IPS-NIHi7 (cell line): ENCODE results near the gene ITK.
A peak's percentile ranks its signal among the peaks of the same experiment; 100 is the strongest.
"Not testable (repeated sequence)": the region's sequence is repeated elsewhere in the genome, so short reads cannot be mapped to it uniquely, and the experiment has no call there.

Experiments
- DNase-seq: peaks from one replicate; pipeline ENCODE4 v3.0.0; 2012; ENCODE audit warnings: mixed read lengths; ENCODE audit errors: extremely low spot score

ITK gene

DNA sequence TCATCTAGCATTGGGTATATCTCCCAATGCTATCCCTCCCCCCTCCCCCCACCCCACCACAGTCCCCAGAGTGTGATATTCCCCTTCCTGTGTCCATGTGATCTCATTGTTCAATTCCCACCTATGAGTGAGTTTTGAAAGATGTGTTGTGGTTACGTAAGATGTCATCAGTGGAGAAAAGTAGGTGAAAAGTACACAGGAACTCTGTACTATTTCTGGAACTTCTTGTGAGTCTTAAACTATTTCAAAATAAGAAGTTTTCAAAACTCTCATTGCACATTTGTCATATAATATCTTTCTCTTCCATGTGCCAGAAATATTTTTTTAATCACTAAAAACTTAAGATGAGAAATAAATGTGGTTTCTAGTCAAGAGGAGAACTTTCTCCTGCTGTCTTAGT, 30.0 kb downstream of the ITK start:
- not testable (repeated sequence) for DNase-seq

DNA sequence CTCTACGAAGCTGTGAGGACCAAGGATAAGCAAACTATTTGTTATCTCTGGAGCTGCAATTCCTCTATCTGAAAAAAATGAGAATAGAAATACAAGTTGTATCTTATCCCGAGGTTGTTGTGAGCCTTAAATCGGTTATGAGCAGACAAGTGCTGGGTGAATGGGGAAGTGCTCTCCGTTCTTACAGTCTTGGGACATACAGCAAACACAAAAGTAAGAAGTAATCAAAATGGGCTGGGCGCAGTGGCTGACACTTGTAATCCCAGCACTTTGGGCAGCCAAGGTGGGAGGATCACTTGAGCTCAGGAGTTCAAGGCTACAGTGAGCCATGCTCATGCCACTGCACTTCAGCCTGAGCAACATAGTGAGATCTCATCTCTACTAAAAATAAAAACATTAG, 31.7 kb downstream of the ITK start:
- no peak for DNase-seq

DNA sequence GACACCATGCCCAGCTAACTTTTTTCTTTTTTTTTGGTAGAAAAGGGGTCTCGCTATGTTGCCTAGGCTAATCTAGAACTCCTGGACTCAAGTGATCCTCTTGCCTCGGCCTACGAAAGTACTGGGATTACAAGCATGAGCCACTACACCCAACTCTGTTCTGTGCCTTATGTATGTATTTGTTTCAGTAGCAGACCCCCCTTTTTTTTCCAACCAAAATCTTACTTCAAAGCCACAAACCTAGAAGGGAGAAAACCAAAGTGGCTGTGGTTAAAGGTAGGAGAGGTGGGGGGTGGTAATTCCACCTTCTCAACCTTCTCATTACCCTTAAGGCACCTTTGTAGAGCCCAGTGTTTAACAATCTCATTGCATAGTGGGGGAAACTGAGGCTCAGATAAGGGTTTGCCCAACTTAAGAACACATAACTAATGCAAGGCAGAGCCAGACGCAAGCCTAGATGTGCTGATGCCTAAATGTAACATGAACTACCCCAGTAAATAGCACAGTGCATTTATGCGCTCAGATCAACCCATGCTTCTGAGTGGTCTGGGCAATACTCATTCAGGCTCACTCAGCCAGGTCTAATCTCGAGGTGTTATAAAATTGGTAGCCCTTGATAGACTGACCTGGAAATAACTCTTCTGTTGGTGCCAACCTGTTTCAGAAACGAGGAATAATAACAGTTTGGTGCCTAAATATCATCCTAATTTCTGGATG, 33.0 kb downstream of the ITK start:
- no peak for DNase-seq

DNA sequence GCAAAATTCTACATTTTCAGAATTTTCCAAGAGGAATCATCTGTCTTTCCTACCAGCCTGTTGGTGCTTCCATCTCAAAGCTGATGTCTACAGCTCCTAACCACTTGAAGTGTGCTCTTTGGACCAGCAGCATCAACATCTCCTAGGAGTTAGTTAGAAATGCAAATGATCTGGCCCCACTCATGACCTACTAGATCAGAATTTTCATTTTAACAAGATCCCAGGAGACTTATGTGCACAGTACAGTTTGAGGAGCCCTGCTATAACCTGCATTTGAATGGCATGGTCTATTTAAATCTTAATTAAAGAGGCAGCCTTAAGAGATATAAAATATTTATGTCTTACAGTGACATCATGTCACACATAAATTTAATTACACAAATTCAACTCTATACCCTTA, 33.8 kb downstream of the ITK start:
- no peak for DNase-seq

DNA sequence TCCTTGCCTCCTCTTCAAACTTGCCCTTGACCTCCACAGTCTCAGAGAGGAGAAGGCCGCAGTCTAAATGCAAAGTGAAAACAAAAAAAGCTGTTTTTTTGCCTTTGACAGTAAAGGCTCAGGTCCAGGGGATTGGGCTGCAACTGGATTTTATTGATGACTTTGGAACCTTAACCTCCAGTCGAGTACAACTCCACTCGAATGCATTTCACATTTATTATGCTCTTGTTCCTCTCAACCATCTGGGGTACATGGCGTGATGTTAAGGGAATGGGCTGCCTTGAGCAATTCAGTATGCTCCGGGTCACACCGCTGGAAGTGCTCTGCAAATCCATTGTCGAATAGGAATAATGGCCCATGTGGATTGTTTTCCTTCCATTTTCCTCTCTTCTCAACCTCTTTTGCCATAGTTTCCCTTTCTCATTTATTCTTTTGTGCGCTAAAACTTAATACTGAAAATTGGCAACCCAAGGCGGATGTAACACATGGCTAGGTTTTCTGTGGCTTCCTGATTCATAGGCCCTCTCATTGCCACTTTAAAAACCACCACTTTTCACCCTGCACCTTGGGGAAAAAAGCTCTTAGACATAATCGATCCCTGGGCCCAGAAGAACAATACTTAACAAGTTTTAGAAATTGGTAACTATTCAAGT, 34.3 kb downstream of the ITK start:
- DNase-seq = no peak

DNA sequence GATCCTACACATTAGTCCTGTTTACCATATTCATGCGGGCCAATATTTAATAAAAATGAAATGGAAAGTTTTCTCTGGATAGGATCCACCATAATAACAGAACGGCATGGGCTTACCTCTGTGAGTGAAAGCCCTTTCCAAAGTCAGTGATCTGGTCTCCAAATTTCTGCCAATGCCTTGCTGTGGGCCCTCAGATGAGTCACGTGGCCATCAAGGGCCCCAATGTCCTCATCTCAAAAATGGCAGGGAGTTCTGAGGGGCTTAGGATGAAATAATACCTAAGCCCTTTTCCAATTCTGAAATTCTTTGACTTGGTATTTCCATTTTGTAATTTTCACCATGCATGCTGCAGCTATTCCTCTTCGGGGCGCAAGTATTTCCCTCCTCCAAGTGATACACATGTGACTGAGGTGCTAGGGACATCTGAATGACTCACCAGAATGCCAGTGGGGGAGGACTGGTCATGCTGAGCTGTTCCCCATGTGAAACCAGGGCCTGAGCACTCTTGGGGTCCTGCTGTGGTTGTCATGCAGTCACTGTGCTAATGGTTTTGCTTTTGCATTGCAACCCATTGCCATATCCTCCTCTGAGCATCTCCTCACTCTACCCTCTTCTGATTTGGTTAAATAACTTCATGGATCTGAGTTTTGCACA, 35.0 kb downstream of the ITK start:
- DNase-seq = no peak

DNA sequence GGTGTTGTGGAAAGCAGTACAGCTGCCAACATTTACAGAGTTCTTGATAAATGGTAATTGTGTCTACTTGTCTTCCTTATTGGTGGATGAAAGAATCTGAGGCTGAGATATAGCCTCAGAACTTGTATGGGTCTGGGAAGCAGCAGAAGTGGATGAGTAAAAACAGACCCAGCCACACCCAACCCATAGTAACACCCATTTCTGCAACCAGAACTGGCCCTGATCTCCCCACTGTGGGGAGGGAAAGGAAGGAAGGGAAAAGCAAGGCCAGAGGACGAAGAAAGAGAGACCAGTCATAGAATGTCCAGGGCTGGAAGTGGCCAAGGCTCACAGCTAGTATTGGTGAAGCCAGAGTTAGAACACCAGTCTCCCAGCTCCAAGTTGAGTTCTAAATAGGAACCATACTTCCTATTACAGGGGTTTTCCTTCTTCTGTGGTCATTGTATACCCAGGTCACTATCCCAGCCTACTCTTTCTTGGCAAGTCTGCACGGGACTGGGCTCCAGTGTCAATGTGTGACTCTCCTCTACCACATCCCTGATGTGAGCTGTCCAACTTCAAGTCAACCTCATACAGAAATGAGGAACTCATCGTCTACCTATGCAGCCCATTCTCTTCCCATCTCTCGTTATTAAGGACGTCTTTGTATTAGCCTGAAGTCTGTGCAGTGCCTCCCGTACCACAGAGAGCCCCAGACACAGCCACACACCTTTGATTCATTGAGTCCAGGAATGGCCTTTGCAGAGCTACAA, 35.9 kb downstream of the ITK start:
- DNase-seq = no peak

DNA sequence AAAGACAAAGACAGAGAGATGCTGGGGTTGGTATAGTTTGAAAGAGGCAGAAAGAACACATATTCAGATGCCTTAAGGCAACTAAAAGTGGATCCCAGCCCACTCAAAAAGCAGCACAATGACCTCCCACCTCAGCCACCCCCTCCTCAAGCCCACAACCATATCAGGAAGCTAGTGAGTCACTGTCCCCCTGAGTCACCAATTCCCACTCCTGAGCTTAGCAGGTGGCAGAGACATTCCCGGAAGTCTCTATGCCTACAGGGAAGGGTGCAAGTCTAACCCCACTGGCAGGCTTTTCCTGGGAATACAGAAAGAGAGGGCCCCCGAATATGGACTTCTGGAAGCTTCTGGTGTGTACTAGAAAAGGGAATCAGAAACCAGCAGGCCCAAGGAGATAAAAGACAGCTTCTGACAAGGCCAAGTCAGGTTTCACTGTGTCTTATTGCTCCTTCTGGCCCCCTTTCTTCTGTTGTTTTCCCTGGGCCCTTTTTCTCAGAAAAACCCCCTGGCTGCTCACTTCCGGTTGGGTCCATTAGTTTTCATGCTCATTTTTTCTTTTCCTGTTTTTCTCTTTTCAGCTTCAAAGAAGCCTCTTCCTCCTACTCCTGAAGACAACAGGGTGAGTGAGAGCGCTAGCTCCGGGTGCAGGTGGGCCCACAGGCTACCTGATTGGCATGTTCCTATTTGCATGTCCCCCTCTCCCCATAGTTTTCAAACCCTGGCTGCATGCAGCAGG, 36.8 kb downstream of the ITK start:
- DNase-seq = no peak

DNA sequence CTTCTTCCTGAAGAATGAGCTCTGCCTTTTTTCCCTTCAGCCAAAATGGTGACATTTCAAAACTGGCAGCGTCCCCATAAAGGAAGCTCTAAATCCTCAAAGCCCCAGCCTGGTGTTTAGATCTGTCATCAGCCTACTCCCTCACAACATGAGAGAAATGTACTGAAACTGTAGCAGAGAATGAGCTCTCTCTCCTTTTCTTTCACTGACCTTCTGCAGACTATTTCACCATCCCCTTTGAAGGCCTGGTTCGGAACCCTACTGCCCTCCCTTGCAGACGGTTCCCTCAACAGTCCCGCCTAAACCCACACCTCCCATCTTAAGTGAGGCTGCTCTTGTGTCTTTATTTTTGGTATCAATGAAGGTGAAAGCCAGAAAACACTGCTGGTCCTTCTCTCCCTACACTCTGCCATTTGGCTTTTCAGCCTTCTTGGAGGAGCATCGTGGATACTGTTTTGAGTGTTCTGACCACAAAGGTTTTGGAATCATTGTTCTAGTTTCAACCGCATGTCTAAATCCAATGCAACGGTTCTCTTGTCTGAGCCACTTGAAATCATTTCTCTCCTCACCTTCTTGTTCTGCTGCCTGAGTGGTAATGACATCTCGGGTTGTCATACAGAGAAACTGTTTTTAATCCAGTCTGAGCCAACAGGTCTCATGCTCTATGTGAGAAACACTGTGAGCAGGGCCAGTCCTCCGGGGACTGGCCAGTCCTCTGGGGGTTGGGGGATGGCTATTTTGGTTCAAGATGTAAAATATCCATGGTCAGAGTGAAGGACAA, 39.0 kb downstream of the ITK start:
- no peak for DNase-seq

DNA sequence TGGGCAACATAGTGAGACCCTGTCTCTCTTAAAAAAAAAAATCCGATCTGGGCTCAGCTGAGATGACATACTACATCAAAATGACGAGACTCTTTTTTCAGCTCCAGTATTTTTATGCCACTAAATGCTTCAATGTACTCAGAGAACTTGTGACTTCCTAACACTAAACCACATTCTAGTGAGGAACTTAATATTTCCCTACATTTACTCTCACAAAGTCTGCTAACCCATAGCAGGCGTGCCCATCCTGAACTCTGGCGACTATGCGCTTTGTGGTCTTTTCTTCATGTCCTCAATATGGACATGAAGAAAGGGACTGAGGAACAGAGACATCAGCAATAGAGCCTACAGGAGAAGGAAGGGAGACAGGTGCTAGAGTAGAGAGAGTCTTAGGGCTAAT, 41.3 kb downstream of the ITK start:
- DNase-seq = no peak

DNA sequence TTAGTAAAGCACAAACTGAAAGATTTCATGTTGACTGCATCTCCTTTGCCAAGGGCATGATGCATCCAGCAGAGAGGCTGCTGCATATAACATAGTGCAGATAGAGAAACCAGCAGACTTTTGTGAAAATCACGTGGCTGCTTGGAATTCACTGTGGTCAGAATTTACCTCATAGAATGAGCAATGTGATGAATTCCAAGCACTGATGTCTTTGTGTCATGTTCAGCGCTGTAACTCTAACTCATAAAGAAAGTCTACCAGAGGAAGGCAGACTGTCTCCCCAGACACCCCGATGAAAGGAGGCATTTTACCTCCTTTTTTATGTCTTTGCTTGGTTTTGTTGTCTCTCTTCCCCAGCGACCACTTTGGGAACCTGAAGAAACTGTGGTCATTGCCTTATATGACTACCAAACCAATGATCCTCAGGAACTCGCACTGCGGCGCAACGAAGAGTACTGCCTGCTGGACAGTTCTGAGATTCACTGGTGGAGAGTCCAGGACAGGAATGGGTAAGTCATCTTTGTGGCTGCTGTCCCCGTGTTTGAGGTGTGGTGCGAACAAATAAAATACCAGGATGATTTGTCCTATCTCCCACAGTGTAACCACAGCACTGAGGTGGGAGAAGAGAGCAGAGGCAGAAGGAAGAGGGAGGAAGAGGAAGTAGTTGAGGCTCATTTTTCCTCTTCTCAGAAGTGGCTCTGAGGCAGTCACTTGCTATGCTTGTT, 42.0 kb downstream of the ITK start:
- no peak for DNase-seq

DNA sequence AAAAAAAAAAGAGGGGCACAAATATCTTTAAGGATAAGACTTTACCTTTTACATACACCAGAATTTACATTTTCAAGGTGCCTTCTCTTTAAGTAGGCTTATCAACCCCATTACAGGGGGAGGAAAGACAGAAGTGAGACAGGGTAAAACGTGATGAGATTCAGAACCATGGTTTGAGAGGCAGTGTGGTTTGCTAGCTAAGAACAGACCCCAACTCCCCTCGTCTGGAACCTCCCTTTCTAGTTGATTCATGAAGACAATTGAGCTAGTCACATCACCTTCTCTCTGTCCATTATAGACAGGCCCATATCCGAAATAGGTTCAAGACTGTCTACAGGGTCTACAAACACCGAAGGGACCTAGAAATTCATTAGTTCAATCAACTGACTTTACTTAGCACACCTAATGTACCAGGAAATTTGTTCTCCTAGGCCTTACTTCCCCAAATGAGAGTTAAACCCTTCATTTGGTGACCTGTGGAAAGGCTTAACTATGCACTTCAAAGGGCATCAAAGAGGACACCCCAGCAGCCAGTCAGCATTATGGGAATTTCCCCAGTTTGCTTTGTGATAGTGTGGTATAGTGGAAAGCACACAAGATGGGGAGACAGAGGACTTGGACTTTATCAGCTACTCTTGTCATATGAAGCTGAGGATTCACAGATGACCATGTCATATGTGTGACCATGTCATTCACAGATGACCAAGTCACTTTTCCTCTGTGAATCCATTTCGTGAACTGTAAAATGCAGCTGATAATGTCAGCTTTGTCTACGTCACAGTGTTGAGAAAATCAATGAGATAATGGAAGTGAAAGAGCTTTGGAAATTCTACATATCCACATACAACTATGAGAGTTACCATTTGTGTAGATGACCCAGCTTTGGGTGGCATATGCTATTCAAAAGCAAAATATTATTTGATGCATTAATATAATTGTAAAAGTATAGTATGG, 45.1 kb downstream of the ITK start:
- DNase-seq = no peak

DNA sequence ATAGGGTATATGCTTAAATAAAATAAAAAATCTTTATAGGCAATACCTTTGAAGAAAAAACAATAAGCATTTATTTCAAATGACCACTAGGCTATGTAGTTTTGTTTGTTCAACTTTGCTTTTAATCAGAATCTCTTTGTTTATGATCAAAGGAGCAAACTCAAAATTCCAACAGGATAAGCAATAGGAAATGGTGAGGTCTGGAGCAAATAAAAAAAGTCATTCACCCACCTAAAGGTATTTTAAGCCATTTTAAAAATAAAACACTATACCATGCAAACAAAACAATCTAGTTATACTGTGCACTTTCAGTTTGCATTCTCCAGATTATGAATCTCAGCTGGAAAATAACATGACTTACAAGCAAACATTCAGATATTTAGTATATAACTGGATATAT, 50.0 kb downstream of the ITK start:
- no peak for DNase-seq

DNA sequence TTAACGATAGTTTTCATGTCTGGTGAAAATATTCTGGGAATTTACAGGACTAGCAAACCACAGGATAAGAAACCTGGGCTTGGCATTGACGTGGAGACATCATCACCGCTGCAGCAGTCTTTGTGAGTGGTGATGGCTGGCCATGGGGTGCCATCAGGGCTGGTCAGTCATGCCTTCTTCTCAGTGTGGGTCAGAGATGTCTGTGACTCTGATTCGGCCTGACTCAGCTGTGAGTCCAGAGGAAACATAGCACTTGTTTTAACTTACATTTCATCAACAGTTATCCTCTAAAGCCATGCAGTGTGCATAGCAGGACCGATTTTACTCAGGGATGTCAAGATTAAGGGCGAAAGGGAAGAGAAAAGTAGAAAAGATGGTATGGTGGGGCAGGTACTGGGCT, 52.1 kb downstream of the ITK start:
- no peak for DNase-seq

DNA sequence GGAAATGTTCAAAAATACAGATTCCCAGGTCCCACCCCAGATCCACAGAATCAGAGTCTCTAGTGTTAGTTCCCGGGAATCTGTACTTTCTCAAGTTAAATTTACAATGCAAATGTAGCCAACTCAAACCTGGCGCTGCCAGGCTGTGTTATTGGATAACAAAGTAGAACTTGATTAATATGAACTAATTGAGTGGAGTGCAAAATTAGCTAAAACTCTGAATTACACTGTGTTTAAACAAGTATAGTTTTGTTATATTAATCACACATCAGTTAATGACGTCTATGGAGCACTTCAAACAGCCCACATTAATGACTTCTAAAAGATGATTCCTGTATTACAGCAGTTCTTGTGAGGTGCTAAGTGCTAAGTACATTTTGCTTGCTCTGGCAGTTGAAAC, 52.9 kb downstream of the ITK start:
- DNase-seq = no peak

DNA sequence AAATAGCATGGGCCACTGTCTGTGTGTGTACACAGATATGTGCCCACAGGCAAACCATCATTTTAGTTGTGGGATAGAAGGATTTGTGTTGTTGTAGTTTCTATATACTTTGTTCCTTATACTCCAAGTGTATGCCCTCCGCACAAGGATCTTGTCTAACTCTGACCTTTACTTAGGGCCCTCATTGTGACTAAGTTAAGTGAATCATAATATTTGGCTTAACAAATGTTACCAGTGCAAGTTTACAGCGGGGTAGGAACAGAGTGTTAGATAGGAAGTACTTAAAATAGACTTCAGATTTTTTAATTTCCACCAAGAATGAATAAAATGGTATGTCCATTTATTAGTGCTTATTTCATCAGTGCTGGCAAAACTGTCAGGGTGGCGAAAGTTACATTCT, 55.8 kb downstream of the ITK start:
- DNase-seq = no peak

DNA sequence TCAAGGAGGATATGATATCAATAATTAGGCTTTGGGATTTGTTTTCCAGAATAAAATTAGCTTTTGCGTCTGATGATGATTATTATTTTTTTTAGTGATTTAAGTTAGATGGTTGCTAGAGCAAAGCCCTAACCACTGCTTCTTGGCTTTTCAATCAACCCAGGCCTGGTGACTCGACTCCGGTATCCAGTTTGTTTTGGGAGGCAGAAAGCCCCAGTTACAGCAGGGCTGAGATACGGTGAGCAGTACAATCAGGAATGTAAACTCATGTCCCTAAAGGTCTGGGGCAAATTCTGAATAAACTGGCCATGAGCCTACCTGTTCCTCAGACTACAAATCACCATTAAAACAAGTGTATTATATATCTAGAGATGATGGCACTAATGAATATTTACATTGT, 60.8 kb downstream of the ITK start:
- DNase-seq = no peak

DNA sequence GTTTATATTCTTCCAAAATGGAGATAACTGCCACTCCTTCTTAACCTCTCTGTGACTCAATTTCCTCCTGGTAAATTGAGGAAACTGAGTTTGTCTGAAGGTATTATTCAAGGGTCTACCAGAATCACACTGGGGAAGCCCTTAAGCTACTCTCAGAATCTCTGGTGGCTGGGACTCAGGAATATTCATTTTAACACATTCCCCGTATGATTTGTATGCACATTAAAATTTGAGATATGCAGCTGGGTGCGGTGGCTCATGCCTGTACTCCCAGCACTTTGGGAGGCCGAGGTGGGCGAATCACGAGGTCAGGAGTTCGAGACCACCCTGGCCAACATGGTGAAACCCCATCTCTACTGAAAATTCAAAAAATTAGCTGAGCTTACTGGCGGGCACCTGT, 64.1 kb downstream of the ITK start:
- not testable (repeated sequence) for DNase-seq

DNA sequence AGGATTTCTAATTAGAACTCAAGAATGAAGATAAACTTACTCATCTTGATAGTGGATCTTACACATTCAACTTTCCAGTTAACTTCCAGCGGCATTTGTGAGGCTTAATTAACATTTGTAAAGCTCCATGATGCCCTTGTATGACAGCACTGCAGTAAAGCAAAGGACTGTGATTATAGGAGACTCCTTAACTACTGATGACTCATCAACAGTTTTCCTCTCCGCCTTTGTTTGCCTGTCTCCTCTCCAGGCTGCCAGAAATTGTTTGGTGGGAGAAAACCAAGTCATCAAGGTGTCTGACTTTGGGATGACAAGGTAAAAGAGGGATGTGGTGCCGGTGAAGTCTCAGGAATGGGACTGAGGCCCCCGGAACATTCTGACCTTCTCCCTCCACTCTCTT, 64.8 kb downstream of the ITK start:
- DNase-seq = peak; percentile 68
